ENCODE data around the gene WBP1L.
A peak's percentile ranks its signal among the peaks of the same experiment; 100 is the strongest.

WBP1L gene

DNA sequence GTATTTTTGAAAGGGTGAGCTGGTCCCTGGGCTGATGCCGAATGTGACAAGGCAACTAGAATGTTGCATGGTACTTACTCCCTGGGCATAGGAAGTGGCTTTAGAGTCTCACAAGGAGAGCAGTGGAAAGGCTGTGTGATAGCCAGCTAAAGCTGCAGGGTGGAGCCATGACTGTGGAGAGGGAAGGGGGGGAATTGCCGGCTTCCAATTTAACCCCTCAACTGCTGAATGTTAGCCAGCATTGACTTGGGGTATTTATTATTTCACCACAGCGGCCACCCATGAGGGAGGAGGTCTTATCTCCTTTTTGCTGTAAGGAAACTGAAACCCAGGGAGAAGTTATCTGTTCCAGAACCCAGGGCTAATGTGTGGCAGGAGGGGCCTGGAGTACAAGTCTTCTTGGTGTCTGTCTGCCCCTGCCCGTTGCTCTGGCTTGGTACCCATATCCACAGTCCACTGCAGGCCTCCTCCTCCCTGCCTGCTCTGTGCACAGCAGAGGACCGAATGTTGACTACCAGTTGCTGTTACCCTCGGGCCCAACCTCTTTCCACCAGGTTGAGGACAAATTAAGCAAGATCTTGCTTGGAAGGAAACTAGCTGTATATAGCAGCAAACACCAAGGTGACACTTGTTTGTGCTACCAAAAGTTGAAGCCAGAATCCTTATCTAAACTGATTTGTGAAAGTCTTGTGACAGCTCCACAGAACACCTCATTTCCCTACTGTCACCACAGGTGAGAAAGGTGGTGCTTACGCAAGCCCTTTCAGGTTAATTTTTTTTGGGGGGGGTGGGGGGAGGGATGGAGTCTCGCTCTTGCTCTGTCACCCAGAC is 37.6 kb downstream of the WBP1L start:
- no peak overlapping the region for H2AFZ ChIP-seq (ENCODE audit: insufficient read depth, low read length, poor library complexity)
- peak overlapping the region; percentile 7 for H3K27ac ChIP-seq (ENCODE audit: low read depth, low read length)
- peaks cover 36 to 56% of the 10 kb centered on the region in 2 experiments for H3K4me1 ChIP-seq (ENCODE audit: control insufficient read depth in 1 of 2, insufficient read depth in 2 of 2, low read length in 2 of 2)
- peaks cover 40% of the 10 kb centered on the region for H3K79me1 ChIP-seq (ENCODE audit: low read length)
- H3K9me3 ChIP-seq (ENCODE audit: insufficient read depth, low read depth, low read length) = no peaks in the 10 kb centered on the region
- peak overlapping the region; percentile 13 for H2BK120ac ChIP-seq (ENCODE audit: insufficient read depth, low read length, poor library complexity)
- H2AK5ac ChIP-seq (ENCODE audit: low read length) = peak overlapping the region; percentile 84
- H4K8ac ChIP-seq (ENCODE audit: low read depth, low read length) = no peak overlapping the region
- no peak overlapping the region for H4K12ac ChIP-seq (ENCODE audit: low read depth, low read length)
- H3K9ac ChIP-seq (ENCODE audit: low read length) = no peak overlapping the region
- no CpG with 5 or more reads among the region's 8 CpGs for WGBS (ENCODE audit: extremely low coverage, insufficient coverage, insufficient read length)
- no peak overlapping the region for H3K23ac ChIP-seq (ENCODE audit: low read length)
- H2BK5ac ChIP-seq (ENCODE audit: low read depth, low read length, poor library complexity) = peak overlapping the region; percentile 35
- H3K79me2 ChIP-seq (ENCODE audit: control insufficient read depth, insufficient read depth, low read length, poor library complexity) = peaks cover 23% of the 10 kb centered on the region
- H3K36me3 ChIP-seq (ENCODE audit: control insufficient read depth in 1 of 2, insufficient read depth in 2 of 2, low read length in 2 of 2) = peaks cover 3 to 5% of the 10 kb centered on the region in 2 experiments
- H3K4ac ChIP-seq (ENCODE audit: low read depth, low read length) = peak overlapping the region; percentile 85
- DNase-seq = no peak
- no peaks in the 10 kb centered on the region for H3K27me3 ChIP-seq (ENCODE audit: insufficient read depth, low read length)
- peak overlapping the region; percentile 15 for H3K4me2 ChIP-seq (ENCODE audit: low read length)
- H3K14ac ChIP-seq (ENCODE audit: low read length) = peak overlapping the region; percentile 36
- peak overlapping the region; percentile 64 for H4K91ac ChIP-seq (ENCODE audit: low read depth, low read length)
- H3K4me3 ChIP-seq (ENCODE audit: low read depth, low read length) = no peak overlapping the region
- peak overlapping the region; percentile 35 for H2BK12ac ChIP-seq (ENCODE audit: low read length)
- peak overlapping the region; percentile 81 for H3K18ac ChIP-seq (ENCODE audit: low read length)

DNA sequence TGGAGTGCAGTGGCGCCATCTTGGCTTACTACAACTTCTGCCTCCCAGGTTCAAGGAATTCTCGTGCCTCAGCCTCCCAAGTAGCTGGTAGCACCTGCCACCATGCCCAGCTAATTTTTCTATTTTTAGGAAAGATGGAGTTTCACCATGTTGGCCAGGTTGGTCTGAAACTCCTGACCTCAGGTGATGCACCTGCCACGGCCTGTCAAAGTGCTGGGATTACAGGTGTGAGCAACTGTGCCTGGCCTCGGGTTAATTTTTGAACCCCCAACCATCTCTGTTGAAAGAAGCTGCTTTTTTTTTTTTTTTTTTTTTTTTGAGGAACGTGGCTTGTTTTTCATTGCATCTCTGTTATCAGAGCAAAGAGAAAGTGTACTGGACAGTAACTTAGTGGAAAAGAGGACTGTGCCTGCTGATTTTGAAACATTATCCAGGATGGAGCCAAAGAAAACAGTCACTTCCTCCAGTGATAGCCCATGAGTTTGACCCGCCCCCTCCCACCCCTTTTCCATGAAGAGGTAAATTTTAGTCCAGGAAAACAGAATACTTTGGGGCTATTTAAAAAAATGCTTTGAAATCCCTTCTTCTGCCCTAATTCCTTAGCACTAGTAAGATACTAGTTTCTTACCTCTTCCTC is 38.3 kb downstream of the WBP1L start:
- Histone ChIP-seq H3K27me3 (ENCODE audit: insufficient read depth, low read length) (no peaks in the 10 kb centered on the region), H3K4me2 (ENCODE audit: low read length) (no peak overlapping the region), H3K36me3 (ENCODE audit: control insufficient read depth in 1 of 2, insufficient read depth in 2 of 2, low read length in 2 of 2) (peaks cover 3 to 5% of the 10 kb centered on the region in 2 experiments), H3K79me1 (ENCODE audit: low read length) (peaks cover 34% of the 10 kb centered on the region), H3K9ac (ENCODE audit: low read length) (no peak overlapping the region), H4K12ac (ENCODE audit: low read depth, low read length) (no peak overlapping the region), H4K91ac (ENCODE audit: low read depth, low read length) (no peak overlapping the region), H3K27ac (ENCODE audit: low read depth, low read length) (no peak overlapping the region), H3K14ac (ENCODE audit: low read length) (no peak overlapping the region), H2BK12ac (ENCODE audit: low read length) (no peak overlapping the region), H2AK5ac (ENCODE audit: low read length) (no peak overlapping the region), H3K4ac (ENCODE audit: low read depth, low read length) (peak overlapping the region; percentile 28), H2BK5ac (ENCODE audit: low read depth, low read length, poor library complexity) (no peak overlapping the region), H3K4me1 (ENCODE audit: control insufficient read depth in 1 of 2, insufficient read depth in 2 of 2, low read length in 2 of 2) (peaks cover 36 to 55% of the 10 kb centered on the region in 2 experiments), H3K23ac (ENCODE audit: low read length) (no peak overlapping the region), H3K79me2 (ENCODE audit: control insufficient read depth, insufficient read depth, low read length, poor library complexity) (peaks cover 21% of the 10 kb centered on the region), H3K4me3 (ENCODE audit: low read depth, low read length) (no peak overlapping the region), H2AFZ (ENCODE audit: insufficient read depth, low read length, poor library complexity) (no peak overlapping the region), H3K9me3 (ENCODE audit: insufficient read depth, low read depth, low read length) (no peaks in the 10 kb centered on the region), H4K8ac (ENCODE audit: low read depth, low read length) (no peak overlapping the region), H2BK120ac (ENCODE audit: insufficient read depth, low read length, poor library complexity) (no peak overlapping the region), H3K18ac (ENCODE audit: low read length) (no peak overlapping the region)
- DNase-seq = no peak
- no CpG with 5 or more reads among the region's 6 CpGs for WGBS (ENCODE audit: extremely low coverage, insufficient coverage, insufficient read length)

DNA sequence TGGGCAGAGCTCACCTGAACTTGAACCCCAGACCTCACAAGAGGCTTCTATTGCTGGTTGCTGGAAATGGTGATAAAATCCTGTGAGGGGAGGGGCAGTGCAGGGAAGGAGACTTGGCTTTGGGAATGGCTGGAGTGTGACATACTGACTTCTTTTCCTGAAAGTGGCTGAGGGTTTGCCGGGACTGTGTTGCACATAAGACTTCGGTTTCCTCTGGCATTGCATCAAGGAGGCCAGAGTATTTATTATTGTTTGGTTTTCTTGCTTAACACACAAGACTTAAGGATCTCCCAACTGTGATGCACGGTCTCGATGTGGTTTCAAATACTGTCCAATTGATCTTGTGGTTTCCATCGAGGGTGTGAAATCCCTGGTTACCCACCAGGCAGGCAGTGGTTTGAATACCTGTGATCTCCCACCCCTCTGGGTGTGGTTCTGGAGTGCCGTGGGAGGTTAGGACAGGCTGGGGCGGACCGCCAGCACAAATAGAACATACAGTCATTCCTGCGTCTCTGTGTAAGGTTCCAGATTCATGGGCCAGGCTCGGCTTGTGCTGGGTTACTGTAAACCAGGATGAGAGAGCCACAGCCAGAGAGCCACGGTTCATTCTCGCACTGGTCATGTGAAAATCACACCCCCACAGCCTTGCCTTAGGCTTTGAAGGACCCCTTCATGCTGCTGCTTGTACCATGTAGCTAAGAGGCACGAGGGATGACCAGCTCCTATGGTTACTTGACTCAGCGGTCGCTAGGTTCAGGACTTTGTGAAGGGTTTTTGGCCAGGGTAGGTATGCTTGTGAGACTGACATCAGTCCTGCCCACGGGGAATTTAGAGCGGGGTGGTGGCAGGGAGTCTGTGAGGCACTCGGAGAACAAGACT is 39.2 kb downstream of the WBP1L start:
- Histone ChIP-seq H4K8ac (ENCODE audit: low read depth, low read length) (peak overlapping the region; percentile 45), H3K36me3 (ENCODE audit: control insufficient read depth in 1 of 2, insufficient read depth in 2 of 2, low read length in 2 of 2) (peaks cover 3 to 5% of the 10 kb centered on the region in 2 experiments), H2BK5ac (ENCODE audit: low read depth, low read length, poor library complexity) (peak overlapping the region; percentile 54), H2BK12ac (ENCODE audit: low read length) (peak overlapping the region; percentile 10), H2AFZ (ENCODE audit: insufficient read depth, low read length, poor library complexity) (no peak overlapping the region), H3K79me2 (ENCODE audit: control insufficient read depth, insufficient read depth, low read length, poor library complexity) (peaks cover 19% of the 10 kb centered on the region), H2BK120ac (ENCODE audit: insufficient read depth, low read length, poor library complexity) (peak overlapping the region; percentile 45), H3K23ac (ENCODE audit: low read length) (no peak overlapping the region), H3K14ac (ENCODE audit: low read length) (peak overlapping the region; percentile 69), H3K27me3 (ENCODE audit: insufficient read depth, low read length) (no peaks in the 10 kb centered on the region), H4K91ac (ENCODE audit: low read depth, low read length) (peak overlapping the region; percentile 61), H3K4me2 (ENCODE audit: low read length) (peak overlapping the region; percentile 5), H3K9me3 (ENCODE audit: insufficient read depth, low read depth, low read length) (no peaks in the 10 kb centered on the region), H3K18ac (ENCODE audit: low read length) (peak overlapping the region; percentile 54), H4K12ac (ENCODE audit: low read depth, low read length) (no peak overlapping the region), H2AK5ac (ENCODE audit: low read length) (peak overlapping the region; percentile 71), H3K4me3 (ENCODE audit: low read depth, low read length) (no peak overlapping the region), H3K4me1 (ENCODE audit: control insufficient read depth in 1 of 2, insufficient read depth in 2 of 2, low read length in 2 of 2) (peaks cover 32 to 48% of the 10 kb centered on the region in 2 experiments), H3K27ac (ENCODE audit: low read depth, low read length) (peak overlapping the region; percentile 29), H3K79me1 (ENCODE audit: low read length) (peaks cover 25% of the 10 kb centered on the region), H3K4ac (ENCODE audit: low read depth, low read length) (no peak overlapping the region), H3K9ac (ENCODE audit: low read length) (no peak overlapping the region)
- DNase-seq = no peak
- whole genome bisulfite sequencing (ENCODE audit: extremely low coverage, insufficient coverage, insufficient read length) = no CpG with 5 or more reads among the region's 18 CpGs

DNA sequence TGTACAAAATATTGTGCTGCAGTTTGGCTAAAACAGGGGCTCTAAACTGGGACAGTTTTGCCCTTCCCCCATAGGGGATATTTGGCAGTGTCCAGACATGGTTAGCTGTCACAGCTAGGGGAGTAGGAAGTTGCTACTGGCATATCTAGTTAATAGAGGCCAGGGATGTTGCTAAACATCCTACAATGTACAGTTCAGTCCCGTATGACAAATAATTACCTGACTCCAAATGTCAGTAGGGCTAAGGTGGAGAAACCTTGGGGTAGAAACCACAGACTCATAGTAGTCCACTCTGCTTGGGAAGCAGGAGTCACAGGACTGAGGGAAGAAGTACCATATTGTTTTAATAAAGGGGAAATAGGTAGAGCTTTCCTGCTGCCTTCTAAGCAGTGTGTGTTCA is 39.8 kb downstream of the WBP1L start:
- peak overlapping the region; percentile 69 for H3K14ac ChIP-seq (ENCODE audit: low read length)
- H3K27ac ChIP-seq (ENCODE audit: low read depth, low read length) = peak overlapping the region; percentile 29
- no peaks in the 10 kb centered on the region for H3K27me3 ChIP-seq (ENCODE audit: insufficient read depth, low read length)
- peaks cover 15% of the 10 kb centered on the region for H3K79me2 ChIP-seq (ENCODE audit: control insufficient read depth, insufficient read depth, low read length, poor library complexity)
- H4K12ac ChIP-seq (ENCODE audit: low read depth, low read length) = no peak overlapping the region
- H2AK5ac ChIP-seq (ENCODE audit: low read length) = no peak overlapping the region
- peak overlapping the region; percentile 54 for H3K18ac ChIP-seq (ENCODE audit: low read length)
- H3K4me2 ChIP-seq (ENCODE audit: low read length) = peak overlapping the region; percentile 5
- peaks cover 20% of the 10 kb centered on the region for H3K79me1 ChIP-seq (ENCODE audit: low read length)
- H3K9ac ChIP-seq (ENCODE audit: low read length) = no peak overlapping the region
- no CpG with 5 or more reads among the region's 1 CpG for WGBS (ENCODE audit: extremely low coverage, insufficient coverage, insufficient read length)
- peak overlapping the region; percentile 45 for H2BK120ac ChIP-seq (ENCODE audit: insufficient read depth, low read length, poor library complexity)
- no peaks in the 10 kb centered on the region for H3K9me3 ChIP-seq (ENCODE audit: insufficient read depth, low read depth, low read length)
- peaks cover 3 to 5% of the 10 kb centered on the region in 2 experiments for H3K36me3 ChIP-seq (ENCODE audit: control insufficient read depth in 1 of 2, insufficient read depth in 2 of 2, low read length in 2 of 2)
- no peak overlapping the region for H2AFZ ChIP-seq (ENCODE audit: insufficient read depth, low read length, poor library complexity)
- peak overlapping the region; percentile 54 for H2BK5ac ChIP-seq (ENCODE audit: low read depth, low read length, poor library complexity)
- no peak overlapping the region for H3K4me3 ChIP-seq (ENCODE audit: low read depth, low read length)
- H4K8ac ChIP-seq (ENCODE audit: low read depth, low read length) = peak overlapping the region; percentile 45
- H3K4ac ChIP-seq (ENCODE audit: low read depth, low read length) = no peak overlapping the region
- DNase-seq = peak; percentile 39 to 44
- H4K91ac ChIP-seq (ENCODE audit: low read depth, low read length) = peak overlapping the region; percentile 61
- peaks cover 27 to 43% of the 10 kb centered on the region in 2 experiments for H3K4me1 ChIP-seq (ENCODE audit: control insufficient read depth in 1 of 2, insufficient read depth in 2 of 2, low read length in 2 of 2)
- H2BK12ac ChIP-seq (ENCODE audit: low read length) = peak overlapping the region; percentile 2
- no peak overlapping the region for H3K23ac ChIP-seq (ENCODE audit: low read length)
